Panc1 (cell line): ENCODE measurements around the gene COL6A3. TPM values are rescaled to one million over a fixed set of nuclear protein-coding genes. Genes with fewer than 3 reads are reported as not detected.

Experiments used
- ATAC-seq: fragments of 200-7000 bp; cut with Tn5 transposase; 2 replicates; pipeline ENCODE4 v1.9.1; 2020; ENCODE audit warnings: mild to moderate bottlenecking, moderate library complexity
- BruUV-seq: library from RNA; stranded (reverse); fragments of 400-500 nt; replicated peaks from 2 replicates; lab custom pipeline; 2021; lab: Mats Ljungman, UMichigan
- CTCF ChIA-PET: fragments of 300-600 bp; sonication (Branson Sonifier 250); formaldehyde crosslinking; loops from one replicate; lab custom pipeline; 2022; ENCODE audit warnings: antibody characterized with exemption; lab: Charles Lee
- POLR2A ChIA-PET: fragments of 300-600 bp; sonication (Branson Sonifier 250); formaldehyde crosslinking; loops from one replicate; lab custom pipeline; 2022; ENCODE audit warnings: antibody characterized with exemption; lab: Charles Lee
- DNase-seq: peaks from one replicate; pipeline ENCODE4 v3.0.0-alpha.2; 2010; ENCODE audit warnings: low read depth, low spot score
- H3K27ac ChIP-seq: 2 replicates; pipeline ENCODE4 v1.5.1; 2011; ENCODE audit warnings: mild to moderate bottlenecking, low read length, inconsistent platforms
- H3K27me3 ChIP-seq: fragments of 200-500 bp; sonication (Bioruptor generic); 2 replicates; pipeline ENCODE4 v1.6.0; 2014; ENCODE audit warnings: low read length, inconsistent platforms; ENCODE audit not compliant: control insufficient read depth, insufficient read depth
- H3K36me3 ChIP-seq: fragments of 200-500 bp; sonication (Bioruptor generic); 2 replicates; pipeline ENCODE4 v1.5.1; 2014; ENCODE audit warnings: inconsistent platforms, mild to moderate bottlenecking, low read length, moderate library complexity; ENCODE audit not compliant: control insufficient read depth, insufficient read depth
- H3K4me1 ChIP-seq: 2 replicates; pipeline ENCODE4 v1.5.1; 2011; ENCODE audit warnings: inconsistent platforms, mild to moderate bottlenecking, low read length, moderate library complexity; ENCODE audit not compliant: control insufficient read depth, insufficient read depth
- H3K4me3 ChIP-seq, 2 experiments: 2 replicates each; pipeline ENCODE4 v1.5.1; 2011 to 2012; ENCODE audit warnings: low read depth in 2 of 2, low read length in 2 of 2, mild to moderate bottlenecking in 2 of 2, inconsistent platforms in 1 of 2, moderate library complexity in 1 of 2
- H3K9me3 ChIP-seq: fragments of 200-500 bp; sonication (Bioruptor generic); 2 replicates; pipeline ENCODE4 v1.5.1; 2014; ENCODE audit warnings: low read depth, mild to moderate bottlenecking, inconsistent platforms, low read length, moderate library complexity; ENCODE audit not compliant: control insufficient read depth, insufficient read depth
- CTCF ChIP-seq: fragments of 450-650 bp; IDR thresholded peaks from 2 replicates; pipeline ENCODE4 v1.5.1; 2017; ENCODE audit warnings: mild to moderate bottlenecking
- POLR2AphosphoS5 ChIP-seq: IDR thresholded peaks from 2 replicates; pipeline ENCODE4 v1.6.1; 2012; ENCODE audit warnings: mild to moderate bottlenecking, low read depth, low read length, moderate library complexity
- REST ChIP-seq, 2 experiments: IDR thresholded peaks; 2 replicates each; pipeline ENCODE4 v1.6.1; 2011 to 2012; ENCODE audit warnings: low read depth in 2 of 2, control low read depth in 1 of 2, low read length in 1 of 2, mild to moderate bottlenecking in 1 of 2, moderate library complexity in 1 of 2; ENCODE audit not compliant: insufficient read depth in 1 of 2
- SIN3A ChIP-seq: IDR thresholded peaks from 2 replicates; pipeline ENCODE4 v1.6.1; 2012; ENCODE audit warnings: low read depth, mild to moderate bottlenecking, low read length, moderate library complexity, borderline replicate concordance; ENCODE audit not compliant: insufficient read depth
- TCF7L2 ChIP-seq: IDR thresholded peaks from 2 replicates; pipeline ENCODE4 v1.6.1; 2011; ENCODE audit warnings: mild to moderate bottlenecking, low read depth, low read length, inconsistent platforms
- in situ Hi-C: cut with HindIII; loops from 2 replicates; pipeline ENCODE4 v1.10.0; 2016; ENCODE audit warnings: low sequenced_read_pairs, low pct_unique_long_range_greater_than_20kb
- intact Hi-C: fragments of 100-400 bp; cut with micrococcal nuclease; formaldehyde crosslinking; loops from one replicate; pipeline ENCODE4 v1.10.0; 2022; ENCODE audit not compliant: unreplicated experiment
- total RNA-seq: library from RNA; stranded (reverse); gene quantifications from one replicate; pipeline ENCODE4 v1.2.1, GENCODE V29; 2021; ENCODE audit not compliant: unreplicated experiment

COL6A3 gene
- total RNA-seq, 1 experiment from 2014 or later = 0.69 TPM

- intact Hi-C loops (no loop called here), in situ Hi-C loops (no loop called here)
- ChIA-PET POLR2A (no interaction called here), CTCF (no interaction called here)
- no peak for TF ChIP-seq POLR2AphosphoS5
- no peak for TF ChIP-seq REST (IDR thresholded peaks at IDR 0.05; ENCODE audit: insufficient read depth in 1 of 2, low read depth in 2 of 2, low read length in 1 of 2)
- TF ChIP-seq CTCF = no peak
- TF ChIP-seq SIN3A = no peak
- no peak for TF ChIP-seq TCF7L2
- ATAC-seq (no peak), DNase-seq (no peak)
- Histone ChIP-seq H3K36me3 (no peaks in the 10 kb centered on the region), H3K9me3 (no peaks in the 10 kb centered on the region), H3K4me3 (no peak overlapping the region), H3K27me3 (no peaks in the 10 kb centered on the region), H3K4me1 (no peaks in the 10 kb centered on the region), H3K27ac (no peak overlapping the region)
- BruUV-seq = no TSS peak
Observed at GRCh38 chr2:237392186-237392585, 21.8 kb downstream of the COL6A3 start.

- DNase-seq = no peak
- Histone ChIP-seq H3K27me3 (no peaks in the 10 kb centered on the region), H3K27ac (no peak overlapping the region), H3K4me3 (no peak overlapping the region), H3K9me3 (no peaks in the 10 kb centered on the region), H3K4me1 (no peaks in the 10 kb centered on the region), H3K36me3 (no peaks in the 10 kb centered on the region)
- ChIA-PET CTCF (no interaction called here), POLR2A (no interaction called here)
- ATAC-seq = no peak
- in situ Hi-C loops = no loop called here
- no TSS peak for BruUV-seq
- intact Hi-C loops = no loop called here
- TF ChIP-seq SIN3A = no peak
- no peak for TF ChIP-seq CTCF
- TF ChIP-seq TCF7L2 = no peak
- no peak for TF ChIP-seq POLR2AphosphoS5
- no peak for TF ChIP-seq REST (IDR thresholded peaks at IDR 0.05; ENCODE audit: insufficient read depth in 1 of 2, low read depth in 2 of 2, low read length in 1 of 2)
Observed at GRCh38 chr2:237391140-237391539, 22.8 kb downstream of the COL6A3 start.
